Jurkat, Clone E6-1 (cell line): ENCODE results near the gene SLC39A5.

Experiments used
- DNase-seq: peaks from one replicate; pipeline ENCODE4 v3.0.0-alpha.2; 2011; ENCODE audit warnings: low read depth, low spot score
- H3K4me3 ChIP-seq: 2 replicates; pipeline ENCODE4 v1.5.1; 2011; ENCODE audit warnings: mild to moderate bottlenecking, low read length, control low read depth, moderate library complexity

SLC39A5 gene

DNA sequence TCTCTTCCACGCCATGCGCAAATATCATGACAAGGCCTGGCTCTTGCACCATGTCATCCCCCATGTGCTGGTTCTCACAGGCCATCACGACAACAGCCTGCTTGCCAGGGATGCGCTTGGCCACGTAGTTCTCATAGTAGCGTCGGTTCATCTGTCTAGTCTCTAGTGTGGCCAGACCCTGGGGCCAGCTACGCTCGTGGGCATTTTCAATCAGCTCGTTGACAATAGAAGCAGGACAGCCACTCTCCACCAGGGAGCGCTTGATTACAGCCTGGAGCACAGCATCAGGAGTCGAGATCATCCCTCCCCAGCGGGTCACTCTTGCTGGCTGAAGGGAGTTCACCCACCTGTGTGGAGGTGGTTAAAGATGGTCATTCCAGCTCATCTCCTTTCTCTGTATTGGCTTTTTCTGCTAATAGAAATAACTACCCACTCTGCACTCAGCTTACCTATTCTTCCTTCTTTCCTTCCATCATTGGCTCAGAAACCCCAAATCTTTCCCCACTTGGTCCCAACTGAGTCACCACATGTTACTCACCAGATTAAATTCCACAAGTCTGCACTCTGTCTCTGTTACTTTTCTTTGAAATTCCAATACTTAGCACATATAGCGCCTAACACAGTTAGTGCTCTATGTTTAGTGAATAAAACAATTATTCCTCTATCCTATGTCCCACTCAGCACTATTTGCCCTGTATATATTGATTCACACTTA, 23.2 kb upstream of the SLC39A5 start:
- H3K4me3 ChIP-seq, result no peak overlapping the region
- no peak for DNase-seq

DNA sequence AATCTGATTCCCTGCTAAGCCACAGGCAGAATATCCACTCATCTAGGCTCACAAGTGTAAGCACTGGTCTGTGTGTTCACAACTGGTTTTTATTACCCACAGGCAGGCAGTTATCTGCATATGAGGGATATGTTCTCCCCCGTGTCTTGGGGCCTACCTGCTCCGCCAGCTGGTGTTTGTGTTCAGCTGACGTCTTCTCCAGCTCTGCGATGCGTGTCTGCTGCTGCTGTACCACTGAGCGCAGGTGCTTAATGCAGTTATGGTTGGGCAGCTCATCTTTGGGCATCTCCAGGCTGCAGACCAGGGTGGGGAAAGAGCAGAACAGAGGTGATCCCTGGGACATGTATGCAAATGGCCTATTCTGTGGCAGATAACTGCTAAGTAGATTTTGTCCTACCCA, 21.8 kb upstream of the SLC39A5 start:
- DNase-seq, result no peak
- H3K4me3 ChIP-seq, result no peak overlapping the region

DNA sequence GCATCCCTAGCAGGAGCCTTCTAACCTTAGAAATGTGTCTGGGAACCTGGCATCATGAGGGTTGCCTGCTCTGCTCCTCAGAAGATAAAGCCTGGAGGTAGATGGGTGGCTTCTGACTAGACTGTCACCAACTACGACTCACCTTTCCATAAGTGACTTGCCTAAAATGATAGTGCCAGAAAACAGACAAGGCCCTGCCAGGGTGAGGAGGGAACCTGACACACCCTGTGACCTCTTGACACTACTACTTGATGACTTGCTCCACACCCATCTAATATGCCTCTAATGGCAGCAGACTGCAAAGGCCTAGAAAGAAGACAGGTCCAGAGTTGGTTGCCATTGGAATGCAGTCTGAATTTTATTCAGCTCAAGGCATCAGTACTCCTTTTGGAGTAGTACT, 17.5 kb upstream of the SLC39A5 start:
- no peak for DNase-seq
- no peak overlapping the region for H3K4me3 ChIP-seq

DNA sequence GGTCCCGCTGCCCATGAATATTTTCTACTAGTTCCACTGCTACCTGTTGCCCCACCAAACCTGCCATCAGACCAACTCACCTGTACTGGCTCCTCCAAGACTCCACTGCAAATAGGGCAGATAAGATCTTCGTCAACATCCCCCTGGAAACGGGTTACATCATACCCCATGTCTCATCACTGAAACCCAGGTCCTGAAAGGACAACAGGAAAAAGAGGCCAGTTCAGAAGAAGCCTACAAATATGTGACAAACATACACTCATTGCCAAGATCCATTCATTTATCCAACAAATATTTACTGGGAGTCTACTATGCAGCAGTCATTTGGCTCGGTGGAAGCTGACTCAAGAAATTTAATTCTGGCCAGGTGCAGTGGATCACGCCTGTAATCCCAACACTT, 16.0 kb upstream of the SLC39A5 start:
- H3K4me3 ChIP-seq, result no peak overlapping the region
- no peak for DNase-seq

DNA sequence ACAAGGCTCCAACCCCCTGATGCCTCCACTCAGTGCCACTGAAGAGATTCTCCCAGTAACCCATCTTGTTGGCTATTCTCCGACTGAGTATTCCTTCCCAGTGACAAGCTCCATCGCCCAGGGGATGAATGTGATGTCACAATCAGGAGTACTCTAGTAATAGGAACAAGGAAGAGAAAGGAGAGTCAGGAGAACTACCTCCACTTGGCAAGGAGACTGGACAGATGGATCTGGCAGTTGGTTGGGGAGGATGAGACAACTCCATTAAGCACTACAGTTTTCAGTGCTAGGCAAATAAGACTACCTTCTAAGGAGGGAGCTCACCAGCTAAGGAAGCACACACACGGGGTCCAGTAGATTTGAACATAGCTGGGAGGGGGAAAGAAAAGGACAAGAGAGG, 13.4 kb upstream of the SLC39A5 start:
- no peak overlapping the region for H3K4me3 ChIP-seq
- no peak for DNase-seq

DNA sequence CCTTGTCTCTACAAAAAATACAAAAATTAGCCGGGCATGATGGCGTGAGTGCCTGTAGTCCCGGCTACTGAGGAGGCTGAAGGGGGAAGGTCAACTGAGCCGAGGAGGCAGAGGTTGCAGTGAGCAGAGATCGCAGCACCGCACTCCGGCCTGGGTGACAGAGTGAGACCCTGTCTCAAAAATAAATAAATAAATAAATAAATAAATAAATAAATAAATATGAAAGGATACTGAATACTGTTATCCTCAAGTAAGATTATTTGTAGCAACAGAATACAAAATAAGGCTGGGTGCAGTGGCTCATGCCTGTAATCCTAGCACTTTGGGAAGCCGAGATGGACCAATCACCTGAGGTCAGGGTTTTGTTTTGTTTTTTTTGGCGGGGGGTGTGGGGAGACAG, 10.0 kb upstream of the SLC39A5 start:
- H3K4me3 ChIP-seq, result no peak overlapping the region
- DNase-seq, result no peak

DNA sequence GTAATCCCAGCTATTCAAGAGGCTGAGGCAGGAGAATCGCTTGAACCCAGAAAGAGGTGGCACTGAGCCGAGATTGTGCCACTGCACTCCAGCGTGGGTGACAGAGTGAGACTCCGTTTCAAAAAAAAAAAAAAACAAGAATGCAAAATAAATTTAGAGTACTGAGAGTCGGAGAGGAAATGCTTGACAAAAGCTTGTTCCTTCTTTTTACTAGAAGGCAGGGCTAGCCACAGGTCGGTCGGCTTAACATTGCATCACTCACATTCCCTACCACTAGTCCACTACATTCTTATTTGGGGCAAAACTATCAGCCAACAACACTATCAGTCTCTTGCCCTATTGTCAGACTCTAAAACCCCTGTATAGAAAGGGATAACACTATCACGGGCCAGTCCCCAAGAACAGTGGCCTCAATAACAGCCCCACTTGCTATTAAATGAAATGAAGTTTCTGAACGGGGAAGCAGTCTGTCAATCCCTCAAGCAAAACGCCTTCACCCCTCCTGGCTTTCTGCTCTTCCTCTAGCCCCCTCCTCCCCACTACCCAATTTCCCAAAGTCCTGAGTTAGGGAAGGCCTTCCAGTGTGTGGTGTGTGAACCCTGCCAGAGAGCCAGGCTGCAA, 9.1 kb upstream of the SLC39A5 start:
- no peak for DNase-seq
- peak overlapping the region; percentile 95 for H3K4me3 ChIP-seq

DNA sequence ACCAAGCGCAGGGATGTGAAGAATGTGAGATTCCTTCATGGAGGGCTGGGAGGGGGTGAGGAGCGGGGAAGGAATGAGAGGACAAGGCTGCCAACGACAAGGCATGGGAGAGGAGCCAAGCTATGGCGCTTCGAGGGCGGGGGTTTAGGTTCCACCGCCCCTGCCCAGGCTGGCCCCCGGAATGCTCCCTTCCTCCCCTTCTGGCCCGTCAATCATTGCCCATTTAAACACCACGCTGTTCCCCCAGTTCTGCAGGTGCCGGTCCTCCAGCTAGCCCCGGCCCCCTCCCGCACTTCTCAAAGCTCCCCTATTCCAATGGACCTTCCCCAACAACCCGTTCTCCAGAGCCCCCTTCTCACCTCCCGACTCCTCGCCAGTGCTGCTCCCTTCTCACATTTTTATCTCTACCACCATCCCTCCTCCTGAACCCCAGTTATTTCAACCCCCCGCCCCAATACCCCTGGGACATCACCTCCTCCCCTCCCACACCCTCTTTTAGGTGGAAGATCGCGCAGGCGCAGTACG, 8.6 kb upstream of the SLC39A5 start:
- peak overlapping the region; percentile 95 for H3K4me3 ChIP-seq
- no peak for DNase-seq

DNA sequence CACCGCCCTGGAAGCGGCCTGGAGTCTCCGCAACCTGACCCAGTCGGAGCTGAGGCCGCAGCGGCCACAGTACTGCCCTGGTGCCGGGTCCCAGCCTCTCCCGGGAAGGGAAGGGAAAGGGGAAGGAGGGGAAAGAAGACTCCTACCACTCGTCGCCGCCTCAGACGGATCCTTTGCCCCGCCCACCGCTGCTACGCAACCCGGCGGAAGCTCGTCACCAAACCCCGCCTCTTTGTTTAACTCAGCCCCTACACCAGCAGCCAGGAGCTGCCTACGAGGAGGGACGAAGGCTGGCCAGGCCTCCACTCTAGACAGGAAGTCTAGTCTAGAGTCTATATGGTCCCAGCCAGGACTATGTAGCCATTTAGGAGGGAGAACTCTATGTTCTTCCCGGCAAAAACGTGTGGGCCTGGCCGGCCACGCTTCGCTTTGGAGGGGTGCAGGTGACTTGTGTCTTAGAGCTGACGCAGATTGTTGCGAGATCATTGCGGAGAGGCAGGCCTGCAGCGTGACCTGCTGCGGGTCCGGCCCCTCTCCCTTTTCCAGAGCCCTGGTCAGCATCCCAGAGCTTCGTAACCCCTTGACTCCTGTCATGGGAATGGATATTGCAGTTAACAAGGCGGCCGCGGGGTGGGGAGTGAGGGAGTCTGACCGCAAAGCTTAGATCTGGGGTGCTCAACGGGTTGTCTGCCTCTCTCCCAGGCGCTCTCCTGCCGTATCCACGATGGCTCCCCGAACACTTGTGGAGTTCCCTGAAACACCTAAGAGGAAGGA, 7.9 kb upstream of the SLC39A5 start, which contains the start of gene RNF41:
Gene RNF41, minus strand, starts transcription at position 166 of the 774 bp plus-strand sequence. CDS start 7,875 bp downstream, outside the sequence.
- H3K4me3 ChIP-seq, result peak within 1 kb of the TSS; percentile 95
- DNase-seq, result peak; percentile 88

DNA sequence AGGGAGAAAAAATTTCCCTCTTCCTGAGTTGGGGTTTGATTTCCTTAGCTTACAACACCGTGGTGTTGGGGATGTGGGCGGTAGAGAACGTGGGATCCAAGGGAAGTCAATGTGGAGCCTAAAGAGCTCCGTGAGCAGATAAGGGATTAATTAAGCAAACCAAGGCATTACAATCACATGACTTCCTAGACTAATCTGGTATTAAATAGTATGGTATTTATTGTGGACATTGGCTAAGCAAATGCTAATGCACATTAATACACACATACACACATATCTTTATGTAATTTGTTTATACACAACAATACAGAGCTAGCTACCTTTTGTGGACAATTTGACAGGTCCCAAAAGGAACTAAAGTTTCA, 7.3 kb upstream of the SLC39A5 start:
- peak overlapping the region; percentile 95 for H3K4me3 ChIP-seq
- DNase-seq, result no peak

DNA sequence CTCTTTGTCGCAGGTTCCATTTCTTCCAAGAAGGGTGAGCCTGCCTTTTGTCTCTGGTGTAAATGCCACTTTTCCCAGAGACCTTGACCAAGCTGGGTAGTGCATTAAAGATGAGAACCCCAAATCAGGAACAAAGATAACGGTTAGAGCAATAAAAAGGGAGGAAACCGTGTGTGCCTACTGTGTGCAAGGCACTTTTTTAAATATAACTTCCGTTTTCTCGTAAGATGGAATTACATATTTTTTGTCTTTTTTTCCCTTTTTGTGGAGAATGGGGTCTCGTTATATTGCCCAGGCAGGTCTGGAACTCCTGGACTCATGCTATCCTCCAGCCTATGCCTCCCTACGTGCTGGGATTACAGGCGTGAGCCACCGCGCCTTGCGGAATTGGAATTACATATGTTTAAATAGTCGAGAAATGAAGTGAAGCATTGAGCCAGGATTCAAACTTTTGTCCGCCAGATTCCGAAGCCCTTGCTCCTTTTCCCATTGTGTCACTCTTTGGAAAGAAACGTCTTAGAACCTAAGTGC, 6.2 kb upstream of the SLC39A5 start:
- peak overlapping the region; percentile 86 for H3K4me3 ChIP-seq
- DNase-seq, result no peak

DNA sequence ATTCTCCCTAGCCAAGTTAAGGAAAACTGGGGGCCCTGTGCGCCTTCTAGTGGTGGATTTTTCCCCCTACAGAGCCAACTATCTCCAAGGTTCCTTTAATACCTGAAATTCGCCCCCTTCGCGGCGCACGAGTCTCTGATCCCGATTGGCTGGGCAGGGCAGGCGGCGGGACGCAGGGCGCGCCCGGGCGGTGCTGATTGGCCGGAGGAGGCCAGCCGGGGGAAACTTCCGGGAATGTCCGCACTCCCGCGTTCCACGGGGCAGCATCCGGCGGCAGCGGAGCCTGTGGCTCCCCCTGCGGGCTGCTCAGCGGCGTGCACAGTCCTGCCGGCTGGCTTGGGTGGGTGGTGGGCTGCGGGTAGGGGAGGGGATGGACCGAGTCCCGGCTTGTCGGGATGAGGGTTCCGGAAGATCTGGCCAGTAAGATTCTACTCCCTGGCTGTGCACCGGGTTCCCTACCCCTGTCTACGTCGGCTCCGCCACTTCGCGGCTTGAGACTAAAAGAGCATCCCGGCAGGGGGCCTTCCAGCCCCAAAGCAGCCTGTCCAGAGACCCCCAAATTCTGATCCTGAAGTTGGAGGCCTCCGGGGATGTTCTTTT, 5.6 kb upstream of the SLC39A5 start, which contains the start of gene NABP2:
Gene NABP2, plus strand, starts transcription at position 241 of the 600 bp plus-strand sequence. CDS start 515 bp downstream, outside the sequence.
- peak within 1 kb of the TSS; percentile 86 for H3K4me3 ChIP-seq
- peak; percentile 95 for DNase-seq

DNA sequence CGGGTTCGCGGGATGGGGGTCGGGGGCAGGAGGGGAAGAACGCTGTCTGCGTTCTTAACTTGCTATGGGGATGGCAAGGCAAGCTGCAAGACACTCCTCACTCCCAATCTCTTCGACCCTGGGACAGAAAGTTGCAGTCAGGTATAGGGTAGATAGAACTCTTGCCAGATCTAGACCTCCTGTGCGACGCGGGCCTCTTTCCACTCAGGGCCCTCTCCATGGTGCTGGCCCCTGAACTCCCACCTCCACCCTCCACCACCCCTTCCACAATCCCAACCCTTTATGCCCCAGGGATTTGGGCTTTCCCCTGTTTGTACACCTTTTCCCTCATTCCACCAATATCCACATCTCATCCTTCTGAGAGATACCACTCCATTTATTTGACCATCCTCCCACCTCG, 4.9 kb upstream of the SLC39A5 start:
- H3K4me3 ChIP-seq, result peak overlapping the region; percentile 86
- DNase-seq, result no peak

DNA sequence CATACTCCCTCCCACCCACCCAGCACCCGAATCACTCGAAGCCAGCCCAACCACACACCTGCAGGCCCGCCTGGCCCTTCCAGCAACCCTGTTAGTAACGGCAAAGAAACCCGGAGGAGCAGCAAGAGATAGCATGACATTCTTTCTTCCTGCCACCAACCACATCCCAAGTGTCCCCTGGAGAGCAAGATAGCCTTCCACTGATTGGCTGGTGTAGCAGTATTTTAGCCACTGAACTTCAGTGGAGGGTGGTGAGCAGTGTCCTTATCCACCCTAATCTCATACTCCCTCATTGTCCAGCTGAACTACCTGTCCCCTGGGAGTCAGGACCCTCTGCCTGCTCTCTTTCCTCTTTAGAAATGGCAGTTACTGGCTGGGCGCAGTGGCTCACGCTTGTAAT, 769 bp upstream of the SLC39A5 start:
- DNase-seq, result no peak

DNA sequence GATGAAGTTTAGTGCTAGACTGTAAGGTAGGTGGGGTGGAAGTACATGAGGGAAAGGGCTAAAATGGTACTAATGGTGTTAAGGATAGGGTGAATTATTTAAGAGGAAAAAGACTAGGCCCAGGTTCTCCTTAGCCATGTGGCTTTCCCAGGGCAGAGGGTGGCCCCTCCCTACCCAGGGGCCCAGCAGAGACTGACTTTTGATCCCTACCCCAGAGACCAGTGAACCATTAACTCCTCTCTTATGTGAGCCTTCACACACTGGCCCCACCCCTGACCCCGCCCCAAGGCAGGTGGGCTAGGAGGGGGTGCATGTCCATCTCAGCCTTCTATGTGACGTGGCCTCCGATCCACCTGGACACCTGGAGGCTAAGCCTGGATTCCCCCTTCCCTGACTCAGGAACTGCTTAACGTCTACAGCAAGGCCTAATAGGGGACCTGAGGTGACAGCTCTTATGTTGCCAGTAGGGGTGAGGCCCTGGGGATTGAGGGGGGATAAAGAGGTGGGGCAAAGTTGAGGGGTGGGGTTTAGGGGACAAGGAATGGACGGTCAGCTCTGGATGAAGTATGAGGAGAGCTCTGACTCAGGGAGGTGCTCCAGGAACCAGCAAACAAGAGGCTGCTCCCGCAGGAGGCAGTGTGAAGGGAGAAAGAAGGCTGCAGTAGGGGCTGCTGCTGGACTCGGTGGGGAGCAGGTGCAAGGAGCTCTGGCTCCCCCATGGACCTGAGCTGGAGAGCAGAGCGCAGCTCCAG, 757 bp downstream of the SLC39A5 start:
- H3K4me3 ChIP-seq, result no peak overlapping the region
- DNase-seq, result no peak

More for the DNA sequence above, 769 bp upstream of the SLC39A5 start:
- H3K4me3 ChIP-seq, result no peak overlapping the region

DNA sequence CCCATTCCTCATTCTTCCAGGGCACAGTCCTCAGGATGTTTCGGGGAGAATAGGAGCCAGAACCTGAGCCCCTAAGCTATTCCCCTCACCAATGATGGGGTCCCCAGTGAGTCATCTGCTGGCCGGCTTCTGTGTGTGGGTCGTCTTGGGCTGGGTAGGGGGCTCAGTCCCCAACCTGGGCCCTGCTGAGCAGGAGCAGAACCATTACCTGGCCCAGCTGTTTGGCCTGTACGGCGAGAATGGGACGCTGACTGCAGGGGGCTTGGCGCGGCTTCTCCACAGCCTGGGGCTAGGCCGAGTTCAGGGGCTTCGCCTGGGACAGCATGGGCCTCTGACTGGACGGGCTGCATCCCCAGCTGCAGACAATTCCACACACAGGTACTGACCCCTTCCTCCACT, 1.3 kb downstream of the SLC39A5 start:
- H3K4me3 ChIP-seq, result no peak overlapping the region
- no peak for DNase-seq

DNA sequence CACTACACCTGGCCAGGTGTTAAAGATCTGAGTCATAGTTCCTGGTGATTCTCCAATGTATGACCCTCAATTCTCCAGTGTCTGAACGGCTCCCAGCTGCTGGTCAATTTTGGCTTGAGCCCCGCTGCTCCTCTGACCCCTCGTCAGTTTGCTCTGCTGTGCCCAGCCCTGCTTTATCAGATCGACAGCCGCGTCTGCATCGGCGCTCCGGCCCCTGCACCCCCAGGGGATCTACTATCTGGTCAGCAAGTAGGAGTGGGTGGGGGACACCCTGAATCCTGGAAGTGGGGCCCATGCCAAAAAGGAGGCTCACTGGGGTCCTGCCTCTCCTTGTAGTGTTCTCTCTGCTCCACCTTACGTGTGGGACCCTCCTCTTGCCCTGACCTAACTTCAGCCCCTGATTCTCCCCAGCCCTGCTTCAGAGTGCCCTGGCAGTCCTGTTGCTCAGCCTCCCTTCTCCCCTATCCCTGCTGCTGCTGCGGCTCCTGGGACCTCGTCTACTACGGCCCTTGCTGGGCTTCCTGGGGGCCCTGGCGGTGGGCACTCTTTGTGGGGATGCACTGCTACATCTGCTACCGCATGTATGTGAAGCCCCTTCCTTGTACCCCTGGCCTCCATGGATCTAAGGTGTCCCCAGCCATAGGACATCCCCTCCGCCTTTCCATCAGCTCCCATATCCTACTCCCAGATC, 5.0 kb downstream of the SLC39A5 start:
- H3K4me3 ChIP-seq, result no peak overlapping the region
- no peak for DNase-seq

DNA sequence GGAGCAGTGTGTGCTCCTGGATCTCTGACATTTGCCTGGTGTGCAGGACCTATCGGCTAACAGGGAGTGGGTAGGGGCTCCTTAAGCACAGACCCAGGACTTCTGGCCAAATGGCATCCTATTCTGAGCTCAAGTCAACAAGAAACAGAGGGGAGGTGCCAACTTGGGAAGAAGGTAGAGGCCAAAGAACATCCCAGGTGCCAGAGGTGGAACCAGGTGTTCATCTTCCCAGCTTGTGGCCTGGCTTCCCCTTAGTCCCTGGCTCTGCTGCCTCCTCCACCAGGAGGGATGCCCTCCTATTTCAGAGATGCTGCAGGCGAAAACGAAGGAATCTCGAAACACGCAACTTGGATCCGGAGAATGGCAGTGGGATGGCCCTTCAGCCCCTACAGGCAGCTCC, 6.2 kb downstream of the SLC39A5 start:
- DNase-seq, result no peak
- no peak overlapping the region for H3K4me3 ChIP-seq
